NCI-H748 treated with DMSO at 0.1 percent for 48 hours (cell line): ENCODE data around the gene RNF215.

ENCODE experiments used
- DNase-seq: peaks from one replicate; lab custom pipeline; 2025; lab: John Stamatoyannopoulos, UW

The RNF215 gene

DNA sequence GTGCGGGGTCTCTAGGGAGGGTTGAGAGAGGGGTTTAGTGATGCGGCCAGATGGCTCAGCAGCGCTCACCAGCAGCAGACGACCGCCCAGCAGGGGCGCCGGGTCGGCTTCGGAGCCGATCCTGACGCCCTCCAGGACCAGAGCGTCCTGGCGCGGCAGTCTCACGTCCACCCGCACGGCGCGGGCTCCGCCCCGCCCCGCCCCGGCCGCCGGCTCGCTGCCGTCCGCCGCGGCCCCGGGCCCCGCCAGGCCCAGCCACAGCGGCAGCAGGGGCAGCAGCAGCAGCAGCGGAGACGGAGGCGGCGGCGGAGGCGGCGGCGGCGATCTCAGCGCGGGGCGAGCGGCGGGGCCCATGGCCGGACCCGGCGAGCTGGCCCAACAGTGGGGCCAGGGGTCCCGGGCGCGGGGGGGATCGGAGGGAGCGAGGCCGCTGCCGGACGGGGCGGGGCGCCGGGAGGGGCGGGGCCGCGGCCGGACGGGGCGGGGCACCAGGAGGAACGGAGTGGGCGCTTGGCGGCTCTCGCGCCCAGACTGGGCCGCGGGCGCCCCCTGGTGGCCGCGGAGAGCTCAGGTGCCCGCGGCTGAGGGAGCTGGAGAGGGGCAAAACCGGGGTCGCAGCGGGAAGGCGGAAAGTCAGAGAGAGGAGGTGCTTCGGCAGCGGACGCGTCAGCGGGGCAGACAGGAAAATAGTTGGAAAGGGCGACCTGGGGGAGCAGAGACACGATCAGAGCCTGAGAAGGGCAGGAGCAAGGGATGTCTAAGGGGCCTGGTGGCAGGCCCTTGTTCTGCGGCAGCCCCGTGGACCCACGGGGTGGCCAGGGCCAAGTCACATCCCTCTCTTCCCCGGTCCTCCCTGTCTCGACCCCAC, at the start of gene RNF215:
TSS of gene RNF215 (minus strand) at position 452 of the 868 bp plus-strand sequence. CDS start at position 354, 98 bp downstream.
- peak; percentile 30 for DNase-seq

DNA sequence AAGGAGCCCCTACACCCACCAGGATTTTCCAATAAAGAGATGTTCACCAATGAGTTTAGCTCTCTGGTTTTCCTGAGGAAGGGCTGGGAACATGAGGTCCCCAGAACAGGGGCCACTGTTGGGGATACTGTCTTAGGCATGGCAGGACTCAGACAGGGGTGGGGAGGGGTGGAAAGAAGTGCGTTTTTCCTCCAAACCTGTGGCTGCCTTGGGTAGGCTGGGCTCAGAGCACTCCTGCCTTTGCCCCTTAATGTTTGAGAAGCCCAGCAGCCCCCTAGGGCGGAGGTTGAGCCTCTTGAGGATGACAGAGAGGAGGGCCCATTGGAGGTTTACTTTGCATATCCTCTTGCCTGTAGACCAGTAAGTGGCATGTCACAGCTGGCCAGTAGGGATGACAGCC, 49.0 kb upstream of the RNF215 start:
- DNase-seq: no peak

DNA sequence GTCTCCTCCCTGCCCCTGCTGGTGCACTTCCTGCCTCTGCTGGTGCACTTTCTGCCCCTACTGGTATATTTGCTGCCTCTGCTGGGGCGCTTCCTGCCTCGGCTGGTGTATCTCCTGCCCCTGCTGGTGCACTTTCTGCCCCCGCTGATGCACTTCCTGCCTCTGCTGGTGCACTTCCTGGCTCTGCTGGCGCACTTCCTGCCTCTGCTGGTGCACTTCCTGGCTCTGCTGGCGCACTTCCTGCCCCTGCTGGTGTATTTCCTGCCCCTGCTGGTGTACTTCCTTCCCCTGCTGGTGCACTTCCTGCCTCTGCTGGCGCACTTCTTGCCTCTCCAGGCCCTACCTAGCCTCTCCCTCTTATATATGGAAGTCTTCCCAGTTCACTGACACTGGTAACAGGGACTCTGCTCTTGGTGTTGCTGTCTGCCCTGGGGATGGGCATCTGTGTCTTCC, 48.5 kb upstream of the RNF215 start:
- DNase-seq: no peak

DNA sequence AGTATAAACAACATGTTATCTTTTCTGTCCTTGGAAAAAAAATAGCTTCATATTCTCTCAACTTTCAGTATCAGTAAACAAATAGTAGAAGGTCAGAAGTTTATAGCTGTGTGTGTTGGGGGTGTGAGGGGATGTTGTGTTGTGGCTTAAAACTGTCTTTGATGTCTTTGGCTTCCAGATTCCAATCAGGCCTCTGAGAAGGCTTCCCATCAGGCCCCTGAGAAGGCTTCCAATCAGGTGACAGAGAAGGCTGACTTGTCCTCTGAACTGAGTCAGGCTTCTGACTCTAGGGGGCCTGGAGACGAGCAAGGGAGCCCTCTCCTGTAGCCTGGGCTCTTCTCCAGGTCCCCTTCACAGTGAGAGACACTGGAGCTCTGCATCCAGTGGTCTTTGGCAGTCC, 47.6 kb upstream of the RNF215 start:
- no peak for DNase-seq

DNA sequence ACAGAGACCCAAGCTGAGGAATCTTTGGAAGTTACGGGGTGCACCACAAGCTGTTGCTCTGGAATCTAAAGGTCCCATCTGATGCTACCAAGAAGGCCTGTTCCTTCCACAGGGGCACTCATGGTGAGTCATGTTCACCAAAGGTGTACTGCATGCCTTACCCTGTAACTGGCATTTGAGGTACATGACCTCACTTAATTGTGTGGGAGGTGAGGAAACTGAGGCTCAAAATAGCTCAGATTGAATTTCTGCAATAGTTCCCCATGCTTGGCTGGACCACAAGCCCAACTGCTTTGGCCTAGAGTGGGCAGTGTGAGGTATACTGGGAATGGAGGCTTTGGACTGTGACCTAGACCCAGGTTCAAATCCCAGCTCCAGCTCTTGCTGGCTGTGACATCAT, 46.6 kb upstream of the RNF215 start:
- no peak for DNase-seq

DNA sequence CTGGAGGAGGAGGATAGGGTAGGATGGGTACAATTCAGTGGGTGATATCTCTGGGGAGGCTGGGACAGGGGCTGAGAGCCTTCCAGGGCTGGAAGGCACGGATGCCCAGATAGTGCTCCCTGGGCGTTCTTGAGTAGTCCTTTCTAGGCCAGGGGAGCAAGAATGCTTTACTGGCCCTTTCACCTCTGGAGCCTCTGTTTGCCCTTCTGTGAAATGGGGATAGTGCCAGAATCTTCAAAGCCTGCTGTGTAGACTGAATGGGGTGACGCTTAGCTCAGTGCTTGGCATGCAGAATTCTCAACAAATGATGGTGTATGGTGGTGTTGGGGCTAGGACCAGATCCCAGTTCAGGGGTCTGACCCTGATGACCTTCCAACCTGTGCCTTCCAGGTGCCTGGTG, 46.0 kb upstream of the RNF215 start:
- no peak for DNase-seq

DNA sequence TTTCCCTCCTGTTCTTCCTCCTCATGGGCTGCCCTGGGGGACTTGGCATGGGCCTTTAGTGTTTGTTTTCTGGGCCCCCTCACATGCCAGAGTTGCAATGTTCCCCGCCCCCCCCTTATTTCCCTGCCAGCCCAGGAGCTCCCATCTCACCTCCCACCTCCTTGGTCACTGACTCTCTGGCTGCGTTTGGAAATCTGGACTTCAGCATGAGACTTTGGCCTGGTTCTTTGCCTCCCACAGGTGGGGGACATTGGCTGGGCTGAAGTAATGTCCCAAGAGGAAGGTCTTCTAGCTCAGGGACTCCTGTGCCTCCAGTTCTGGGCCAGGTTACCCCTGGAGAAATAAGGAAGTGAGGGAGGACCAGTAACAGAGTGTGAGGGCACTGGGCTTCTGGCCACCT, 45.3 kb upstream of the RNF215 start:
- no peak for DNase-seq

DNA sequence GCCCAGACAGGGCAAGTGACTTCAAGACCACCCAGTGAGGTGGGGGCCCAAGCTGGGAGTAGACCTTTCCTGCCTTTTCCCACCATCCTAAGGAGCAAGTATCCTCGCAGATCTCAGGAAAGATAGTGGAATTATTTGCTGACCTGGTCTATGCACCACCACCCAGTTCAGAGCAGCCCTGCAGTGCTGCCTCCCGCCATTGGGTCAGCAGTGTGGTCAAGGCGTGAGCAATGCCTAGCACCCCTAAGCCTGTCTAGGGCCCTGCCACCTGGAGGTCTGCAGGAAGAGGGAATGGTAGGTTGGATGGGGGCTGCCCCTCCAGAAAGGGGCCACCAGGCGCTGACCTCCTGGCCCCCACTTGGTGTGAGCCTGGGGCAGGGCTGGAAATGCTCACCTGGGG, 44.9 kb upstream of the RNF215 start:
- no peak for DNase-seq

DNA sequence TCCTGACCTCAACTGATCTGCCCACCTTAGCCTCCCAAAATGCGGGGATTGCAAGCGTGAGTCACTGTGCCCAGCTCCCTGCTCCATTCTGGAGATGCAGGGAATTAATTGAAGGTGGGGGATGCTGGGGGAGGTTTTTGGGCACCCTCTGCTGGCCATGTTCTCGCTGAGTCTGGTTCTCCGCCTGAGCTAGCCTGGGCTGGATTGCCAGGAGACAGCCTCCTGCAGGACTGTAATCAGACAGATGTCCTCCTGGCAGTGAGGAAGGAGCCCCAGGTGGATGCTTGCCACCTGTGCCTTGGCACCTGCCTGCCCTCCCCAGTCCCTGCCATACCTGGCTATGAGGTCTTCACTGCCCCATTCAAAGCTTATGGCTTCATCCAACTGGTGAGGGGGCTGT, 43.7 kb upstream of the RNF215 start:
- DNase-seq: no peak

DNA sequence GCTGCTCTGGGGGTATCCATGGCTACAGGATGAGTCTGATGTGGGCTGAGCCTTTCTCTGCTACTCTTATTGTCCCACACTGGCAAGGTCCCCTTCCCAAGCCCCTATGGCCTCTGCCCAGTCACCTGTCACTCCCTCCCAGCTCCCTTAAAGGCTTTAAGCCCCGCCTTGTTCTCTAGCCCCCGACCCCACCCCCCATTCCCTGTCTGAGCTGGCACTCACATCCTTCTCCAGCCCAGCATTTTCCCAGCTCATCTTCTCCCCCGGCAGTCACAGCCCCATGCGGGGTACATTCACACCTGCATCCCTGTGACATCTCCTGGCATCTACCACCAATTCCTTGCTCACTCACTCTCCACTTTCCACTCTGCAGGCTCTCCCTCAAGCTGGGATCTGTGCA, 42.7 kb upstream of the RNF215 start:
- DNase-seq: no peak

DNA sequence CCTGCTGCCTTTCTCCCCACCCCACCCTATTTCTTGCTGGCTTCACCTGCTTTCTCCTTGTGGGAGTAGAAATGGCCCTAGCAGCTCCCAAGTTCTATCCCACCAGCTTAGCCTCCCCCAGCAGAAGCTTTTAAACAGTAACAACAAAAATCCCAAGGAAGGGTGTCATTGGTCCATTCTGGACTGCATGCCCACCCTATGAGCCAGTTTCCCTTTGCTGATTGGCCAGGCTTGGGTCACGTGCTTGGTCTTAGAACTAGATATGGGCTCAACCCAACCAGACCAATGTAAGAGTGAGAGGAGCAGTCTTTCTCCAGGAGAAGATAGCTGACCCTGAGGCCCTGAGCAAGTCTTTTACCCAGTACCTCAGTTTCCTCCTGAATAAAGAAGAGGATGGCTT, 40.7 kb upstream of the RNF215 start:
- DNase-seq: no peak

DNA sequence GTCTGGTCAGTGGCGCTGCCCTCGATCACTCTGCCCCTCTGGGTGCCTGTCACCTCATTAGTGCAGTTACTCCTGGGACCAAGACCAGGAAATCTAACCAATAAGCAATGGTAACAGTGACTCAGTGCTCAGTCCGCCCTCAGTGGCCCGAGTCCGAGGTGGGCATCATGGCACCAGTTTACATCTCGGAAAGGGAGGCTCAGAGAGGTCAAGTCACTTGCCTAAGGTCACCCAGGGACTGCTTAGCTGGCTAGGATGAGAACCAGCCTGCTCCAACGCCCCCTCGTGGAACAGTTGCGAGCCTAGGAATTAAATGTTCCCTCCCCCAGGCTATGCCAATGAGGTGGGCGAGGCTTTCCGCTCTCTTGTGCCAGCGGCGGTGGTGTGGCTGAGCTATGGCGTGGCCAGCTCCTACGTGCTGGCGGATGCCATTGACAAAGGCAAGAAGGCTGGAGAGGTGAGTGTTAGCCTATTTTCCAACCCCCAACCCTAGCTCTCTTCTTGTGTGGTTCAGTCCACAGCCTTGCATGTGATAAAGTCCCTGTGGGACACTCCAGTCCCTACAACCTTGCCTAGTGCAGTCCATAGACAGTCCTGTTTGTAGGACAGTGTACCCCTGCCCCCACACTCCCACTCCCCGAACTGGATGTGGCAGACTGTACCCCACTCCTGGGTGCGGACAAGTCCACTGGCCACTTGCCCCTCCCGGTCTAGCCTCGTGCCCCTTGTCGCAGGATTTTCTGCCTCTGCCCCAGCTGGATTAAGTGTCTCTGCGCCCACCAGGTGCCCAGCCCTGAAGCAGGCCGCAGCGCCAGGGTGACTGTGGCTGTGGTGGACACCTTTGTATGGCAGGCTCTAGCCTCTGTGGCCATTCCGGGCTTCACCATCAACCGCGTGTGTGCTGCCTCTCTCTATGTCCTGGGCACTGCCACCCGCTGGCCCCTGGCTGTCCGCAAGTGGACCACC, 39.5 kb upstream of the RNF215 start:
- peak; percentile 59 for DNase-seq

DNA sequence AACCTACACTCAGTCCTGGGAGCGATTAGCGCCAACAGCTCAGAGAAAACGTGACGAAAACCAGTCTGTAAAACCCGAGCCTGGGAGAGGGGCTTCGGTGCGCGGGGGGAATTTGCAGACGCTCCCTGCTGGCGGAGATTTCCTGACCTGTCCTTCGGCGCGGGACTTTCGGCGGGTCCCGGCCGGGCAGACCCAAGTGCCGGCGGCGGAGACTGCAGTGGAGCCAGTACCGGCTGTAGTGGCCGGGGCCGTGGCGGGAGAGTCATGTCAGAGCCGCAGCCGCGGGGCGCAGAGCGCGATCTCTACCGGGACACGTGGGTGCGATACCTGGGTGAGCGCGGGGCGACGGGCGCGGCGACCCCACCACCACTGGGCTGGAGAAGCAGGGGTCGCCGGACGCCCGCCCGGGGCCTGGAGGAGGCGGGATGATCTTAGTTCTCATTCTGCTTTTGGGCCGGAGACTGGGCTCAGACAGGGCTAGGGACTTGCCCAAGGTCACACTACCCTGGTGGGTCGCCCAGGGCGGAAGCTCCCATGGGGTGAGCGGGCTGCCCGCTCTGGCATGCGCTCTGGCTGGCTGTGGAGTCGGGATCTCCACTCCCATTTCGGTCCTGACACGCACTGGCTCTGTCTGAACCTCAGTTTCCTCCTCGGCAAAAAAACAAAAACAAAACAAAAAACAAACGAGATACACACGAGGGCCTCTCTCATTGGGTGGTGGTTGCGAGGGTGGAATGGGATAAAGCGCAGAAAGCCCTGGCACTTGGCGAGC, 38.6 kb upstream of the RNF215 start, which contains the start of gene MTFP1:
TSS of gene MTFP1 (plus strand) at position 153 of the 772 bp plus-strand sequence. CDS start at position 265, 112 bp downstream.
- no peak for DNase-seq

DNA sequence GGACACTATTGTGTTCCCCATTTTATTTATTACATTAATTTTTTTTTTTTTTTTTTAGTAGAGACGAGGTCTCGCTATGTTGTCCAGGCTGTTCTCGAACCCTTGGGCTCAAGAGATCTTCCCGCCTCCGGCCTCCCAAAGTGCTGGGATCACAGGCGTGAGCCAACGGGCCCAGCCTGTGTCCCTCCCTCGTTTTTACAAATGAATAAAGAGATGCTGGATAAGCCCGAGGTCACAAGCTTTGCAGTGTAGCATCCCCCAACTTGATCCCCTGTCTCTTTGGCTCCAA, 38.1 kb upstream of the RNF215 start:
- no peak for DNase-seq

DNA sequence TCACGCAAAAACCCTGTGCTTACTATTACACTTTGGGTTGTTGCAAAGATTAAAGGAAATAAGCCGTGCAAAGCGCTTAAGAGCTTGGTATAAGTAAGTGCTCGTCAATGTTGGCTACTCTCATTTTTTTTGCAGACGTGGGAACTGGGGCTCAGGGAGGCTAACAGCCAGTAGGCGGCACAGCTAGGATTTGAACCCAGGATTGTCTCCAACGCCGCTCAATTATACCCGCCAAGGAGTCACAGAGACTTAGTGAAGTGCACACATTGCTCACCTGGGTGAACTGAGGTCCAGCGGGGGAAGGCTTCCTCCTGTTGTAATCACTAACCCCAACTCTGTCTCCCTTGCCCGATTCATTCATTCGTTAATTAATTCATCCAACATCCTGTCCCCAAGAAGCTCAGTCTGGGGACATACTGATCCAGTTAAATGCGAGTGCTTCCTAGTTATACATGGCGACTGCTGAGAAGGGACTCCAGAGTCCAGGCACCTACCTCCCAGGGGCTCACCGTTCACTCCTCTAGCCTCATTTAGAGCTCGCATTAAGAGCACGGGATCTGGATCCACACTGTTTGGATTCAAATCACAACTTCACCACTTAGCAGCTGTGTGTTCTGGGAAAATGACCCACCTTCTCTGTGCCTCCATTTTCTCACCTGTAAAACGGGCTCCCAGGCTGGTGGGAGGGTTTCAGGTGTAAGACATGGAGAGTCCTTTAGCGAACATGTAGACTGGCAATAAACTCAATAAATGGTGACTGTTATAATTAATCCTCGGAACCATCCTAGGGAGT, 37.5 kb upstream of the RNF215 start:
- DNase-seq: no peak

DNA sequence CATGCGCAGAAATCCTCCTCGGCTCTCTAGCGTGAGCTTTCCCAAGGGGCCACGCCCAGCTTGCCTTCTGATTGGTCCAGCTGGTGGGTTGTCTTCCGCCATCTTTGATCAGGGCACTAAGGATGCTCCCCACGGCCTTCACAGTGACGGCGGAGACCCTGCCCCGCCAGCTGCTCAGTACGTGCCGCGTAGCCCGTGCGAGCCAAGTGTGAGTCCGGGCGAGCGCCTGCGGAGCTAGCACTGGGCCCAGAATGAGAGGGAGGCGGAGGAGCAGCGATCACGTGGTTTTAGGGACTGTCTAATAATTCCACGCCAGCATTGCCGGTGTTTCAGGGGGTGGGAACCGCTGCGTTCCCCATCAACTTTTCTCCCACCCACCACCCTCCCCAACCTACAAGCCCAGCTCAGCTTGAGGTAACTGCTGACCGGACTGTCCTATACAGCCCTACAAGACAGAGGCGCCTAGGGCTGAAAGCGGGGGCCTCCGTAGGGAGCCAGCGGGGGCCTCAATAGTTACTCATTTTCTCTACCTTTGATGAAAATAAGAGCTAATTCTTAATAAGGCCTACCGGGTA, 36.8 kb upstream of the RNF215 start:
- DNase-seq: peak; percentile 94

DNA sequence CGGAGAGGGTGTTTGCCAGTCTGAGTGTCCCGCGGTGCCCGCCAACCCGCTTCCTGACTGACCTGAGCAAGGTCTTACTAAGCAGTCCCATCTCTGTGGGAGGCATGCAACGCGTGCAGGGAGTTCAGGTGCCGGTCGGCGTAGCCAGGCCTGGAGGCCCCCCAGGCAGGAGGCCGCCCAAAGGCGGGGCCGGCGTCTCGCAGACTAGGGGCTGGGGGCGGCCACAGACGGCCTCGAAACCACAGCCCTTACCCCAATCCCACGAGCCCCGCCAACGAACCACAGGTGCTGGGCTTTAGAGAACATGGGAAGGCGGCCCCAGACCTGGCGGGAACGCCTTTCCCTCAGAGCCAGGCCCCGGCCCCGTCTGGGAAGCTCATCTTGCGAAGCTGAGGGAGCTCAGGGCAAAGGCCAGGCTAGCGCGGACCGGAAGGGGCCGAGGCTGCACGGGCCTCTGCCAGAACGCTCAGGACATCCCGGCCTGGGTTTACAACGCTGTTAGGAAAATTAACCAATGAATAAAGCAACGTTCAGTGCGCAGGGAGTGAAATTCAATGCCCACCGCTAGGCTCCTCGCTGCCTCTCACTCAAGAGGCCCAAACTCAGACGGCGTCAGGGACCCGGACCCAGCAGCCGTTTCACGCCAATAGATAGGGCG, 36.2 kb upstream of the RNF215 start:
- DNase-seq: peak; percentile 24

DNA sequence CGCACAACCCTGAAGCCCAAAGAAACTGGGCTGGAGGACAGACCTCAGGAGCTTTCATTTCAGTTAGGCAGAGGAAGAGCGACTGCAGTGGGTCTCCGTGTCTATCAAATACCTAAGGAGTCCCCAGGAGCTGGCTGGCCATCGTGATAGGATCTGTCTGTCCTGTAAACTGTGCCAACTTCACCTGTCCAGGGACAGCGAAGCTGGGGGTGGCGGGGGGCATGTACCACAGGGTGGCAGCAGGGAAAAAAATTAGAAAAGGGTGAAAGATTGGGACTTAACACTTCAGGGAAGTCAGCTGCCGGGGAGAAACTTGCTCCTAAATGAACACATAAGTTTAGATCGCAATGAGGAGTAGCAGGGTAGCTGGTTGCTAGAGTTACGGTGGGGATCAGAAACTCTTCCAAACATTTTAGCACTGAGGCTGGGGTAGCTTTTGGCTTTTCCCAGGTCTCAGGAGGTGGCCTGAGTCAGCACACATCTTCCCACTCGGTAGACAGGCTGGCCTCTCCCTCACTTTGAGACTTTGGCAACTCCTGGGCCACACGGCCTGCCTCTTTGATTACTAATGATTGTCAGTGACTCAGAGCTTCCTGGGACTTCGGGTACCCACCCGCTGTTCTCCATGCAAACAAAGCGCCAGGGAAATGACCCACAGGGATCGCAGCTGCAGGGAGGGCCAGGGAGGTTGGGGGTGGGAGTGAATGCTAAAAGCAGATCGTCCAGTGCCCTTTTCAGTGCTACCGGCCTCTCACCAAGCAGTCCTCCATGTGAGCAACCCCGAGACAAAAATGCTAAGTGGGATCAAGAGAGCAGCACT, 35.5 kb upstream of the RNF215 start:
- peak; percentile 24 for DNase-seq

DNA sequence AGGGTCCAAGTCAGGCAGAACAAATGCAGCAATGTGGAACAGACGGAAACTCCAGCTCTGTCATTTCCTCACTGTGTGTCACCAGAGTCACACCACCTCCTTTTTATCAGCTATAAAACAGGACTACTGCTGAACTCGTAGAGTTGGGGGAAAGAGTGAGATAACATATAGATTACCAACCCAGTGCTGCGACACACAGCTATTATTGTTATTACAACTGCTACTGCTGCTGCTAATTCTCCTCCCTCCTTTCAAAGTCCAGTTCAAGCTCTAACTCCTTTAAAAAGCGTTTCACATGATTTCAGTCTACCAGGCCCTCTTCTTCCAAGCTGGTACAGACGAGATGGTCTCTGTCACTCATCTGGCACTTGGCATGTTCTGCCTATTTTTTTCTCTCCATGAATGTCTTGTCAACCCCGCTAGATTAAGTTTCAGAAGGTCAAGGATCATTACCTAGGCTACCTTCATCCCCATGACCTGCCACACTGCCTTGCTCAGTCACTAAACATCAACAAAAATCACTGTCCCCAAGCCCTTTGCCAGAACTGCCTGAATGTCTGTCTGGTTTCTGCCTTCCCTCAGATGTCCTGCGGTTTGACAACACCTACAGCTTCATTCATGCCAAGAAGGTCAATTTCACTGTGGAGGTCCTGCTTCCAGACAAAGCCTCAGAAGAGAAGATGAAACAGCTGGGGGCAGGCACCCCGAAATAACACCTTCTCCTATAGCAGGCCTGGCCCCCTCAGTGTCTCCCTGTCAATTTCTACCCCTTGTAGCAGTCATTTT, 34.7 kb upstream of the RNF215 start:
- no peak for DNase-seq
